ENCODE data around the gene PLEKHG4B.
"Not testable (repeated sequence)": the region's sequence is repeated elsewhere in the genome, so short reads cannot be mapped to it uniquely, and the experiment has no call there.

PLEKHG4B gene

GRCh38 chr5:157126-157715, 65.3 kb downstream of the PLEKHG4B start:
- DNase-seq, result no peak

- no peak for DNase-seq
Measured at GRCh38 chr5:157801-158200, 65.8 kb downstream of the PLEKHG4B start.

DNA sequence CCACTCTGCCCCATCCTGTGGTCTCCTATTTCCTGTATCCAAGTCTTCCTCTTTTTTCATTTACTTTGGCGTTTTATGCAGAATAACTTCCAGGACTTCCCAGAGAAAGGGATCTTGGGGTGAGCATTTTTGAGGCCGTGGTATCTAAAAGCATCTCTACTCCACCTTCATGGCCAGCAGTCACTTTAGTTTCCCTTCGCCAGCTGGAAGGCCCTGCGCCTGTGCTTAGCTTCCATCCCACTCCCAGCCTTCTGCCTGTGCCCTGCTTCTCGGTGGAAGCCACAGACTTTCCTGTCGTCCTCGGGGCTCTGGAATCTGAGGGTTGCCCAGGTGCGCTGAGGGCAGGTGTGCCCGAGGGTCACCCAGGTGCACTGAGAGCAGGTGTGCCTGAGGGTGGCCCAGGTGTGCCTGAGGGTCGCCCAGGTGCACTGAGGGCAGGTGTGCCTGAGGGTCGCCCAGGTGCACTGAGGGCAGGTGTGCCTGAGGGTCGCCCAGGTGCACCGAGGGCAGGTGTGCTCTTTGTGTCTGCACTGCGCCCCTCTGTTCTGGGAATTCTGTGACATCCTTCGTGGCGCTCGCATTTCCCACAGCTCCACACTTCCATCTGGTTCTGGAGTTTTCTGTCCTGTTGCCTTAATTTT, 67.0 kb downstream of the PLEKHG4B start:
- DNase-seq, result no peak

GRCh38 chr5:159448-160172, 67.6 kb downstream of the PLEKHG4B start:
- no peak for DNase-seq

- no peak for DNase-seq
Measured at GRCh38 chr5:160173-160510, 68.2 kb downstream of the PLEKHG4B start.

DNA sequence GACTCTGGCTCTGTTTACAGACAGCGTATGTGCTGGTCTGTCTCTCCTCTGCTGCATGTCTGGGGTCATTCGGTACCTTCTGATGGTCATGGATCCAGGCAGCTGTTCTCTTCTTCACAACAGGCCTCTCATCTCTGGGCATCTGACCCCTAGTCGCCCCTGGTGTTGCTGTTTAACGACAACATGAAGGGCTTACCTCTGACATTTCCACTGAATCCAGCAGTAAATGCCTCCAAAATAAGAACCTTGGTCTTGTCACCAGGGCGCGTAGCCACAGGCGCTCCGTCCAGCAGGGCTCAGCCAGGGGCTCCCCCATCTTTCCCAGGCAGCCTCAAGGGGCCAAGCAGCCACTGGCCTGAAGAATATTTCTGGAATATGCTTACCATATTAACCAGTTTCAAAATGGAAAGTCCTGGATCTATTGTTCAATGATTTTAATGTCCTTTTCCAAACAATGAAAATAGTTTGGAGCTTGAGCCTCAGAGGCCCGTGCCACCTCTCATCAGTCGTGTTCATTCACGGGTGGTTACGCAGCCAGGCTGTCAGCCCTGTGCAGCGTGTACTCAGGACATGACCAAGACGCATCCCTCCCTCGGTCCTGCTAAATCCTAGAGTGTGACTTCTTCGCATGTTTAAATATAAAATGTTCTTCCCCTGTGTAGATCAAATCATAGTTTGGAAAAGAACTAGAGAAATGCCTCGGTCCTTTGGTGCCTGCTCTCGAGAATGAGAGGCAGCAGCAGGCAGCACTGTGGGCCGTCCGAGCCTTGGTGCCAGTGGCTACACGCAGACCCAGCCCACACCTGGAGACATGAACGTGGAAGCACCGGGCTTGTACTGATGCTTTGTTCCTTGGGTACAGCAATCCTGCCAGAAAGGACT, 69.2 kb downstream of the PLEKHG4B start:
- DNase-seq, result no peak

DNA sequence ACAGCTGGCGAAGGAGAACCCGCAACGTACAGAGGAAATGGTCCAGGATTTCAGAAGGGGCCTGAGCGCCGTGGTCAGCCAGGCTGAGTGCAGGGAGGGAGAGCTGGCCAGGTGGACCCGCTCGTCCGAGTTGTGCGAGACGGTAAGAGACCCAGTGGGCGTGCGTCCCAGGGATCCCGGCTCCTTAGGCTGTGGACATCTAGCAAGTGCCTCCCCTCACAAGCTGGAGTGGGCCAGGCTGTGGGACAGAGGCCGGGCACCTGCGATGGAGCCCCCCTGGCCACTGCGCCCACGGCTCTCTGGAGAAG, 69.8 kb downstream of the PLEKHG4B start:
- DNase-seq, result no peak

GRCh38 chr5:162190-162564, 70.2 kb downstream of the PLEKHG4B start:
- no peak for DNase-seq

- DNase-seq, result no peak
Measured at GRCh38 chr5:162565-163337, 70.8 kb downstream of the PLEKHG4B start.

DNA sequence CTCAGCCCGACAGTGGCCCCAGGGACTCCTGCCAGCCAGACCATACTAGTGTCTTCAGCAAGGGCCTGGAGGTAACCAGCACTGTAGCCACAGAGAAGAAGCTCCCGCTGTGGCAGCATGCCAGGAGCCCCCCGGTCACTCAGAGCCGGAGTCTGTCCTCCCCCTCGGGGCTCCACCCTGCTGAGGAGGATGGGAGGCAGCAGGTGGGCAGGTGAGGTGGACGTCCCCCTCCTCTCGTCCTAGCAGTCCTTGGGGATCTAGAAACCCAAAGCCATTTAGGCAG, 71.3 kb downstream of the PLEKHG4B start:
- no peak for DNase-seq

- DNase-seq, result no peak
Measured at GRCh38 chr5:163841-164240, 71.9 kb downstream of the PLEKHG4B start.

GRCh38 chr5:164244-164643, 72.3 kb downstream of the PLEKHG4B start:
- no peak for DNase-seq

DNA sequence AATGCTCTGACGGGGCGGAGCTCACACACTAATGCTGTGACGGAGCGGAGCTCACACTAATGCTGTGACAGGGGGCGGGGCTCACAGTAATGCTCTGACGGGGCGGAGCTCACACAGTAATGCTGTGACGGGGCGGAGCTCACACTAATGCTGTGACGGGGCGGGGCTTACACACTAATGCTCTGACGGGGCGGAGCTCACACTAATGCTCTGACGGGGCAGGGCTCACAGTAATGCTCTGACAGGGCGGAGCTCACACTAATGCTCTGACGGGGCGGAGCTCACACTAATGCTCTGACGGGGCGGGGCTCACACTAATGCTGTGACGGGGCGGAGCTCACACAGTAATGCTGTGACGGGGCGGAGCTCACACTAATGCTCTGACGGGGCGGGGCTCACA, 72.8 kb downstream of the PLEKHG4B start:
- DNase-seq, result not testable (repeated sequence)

DNA sequence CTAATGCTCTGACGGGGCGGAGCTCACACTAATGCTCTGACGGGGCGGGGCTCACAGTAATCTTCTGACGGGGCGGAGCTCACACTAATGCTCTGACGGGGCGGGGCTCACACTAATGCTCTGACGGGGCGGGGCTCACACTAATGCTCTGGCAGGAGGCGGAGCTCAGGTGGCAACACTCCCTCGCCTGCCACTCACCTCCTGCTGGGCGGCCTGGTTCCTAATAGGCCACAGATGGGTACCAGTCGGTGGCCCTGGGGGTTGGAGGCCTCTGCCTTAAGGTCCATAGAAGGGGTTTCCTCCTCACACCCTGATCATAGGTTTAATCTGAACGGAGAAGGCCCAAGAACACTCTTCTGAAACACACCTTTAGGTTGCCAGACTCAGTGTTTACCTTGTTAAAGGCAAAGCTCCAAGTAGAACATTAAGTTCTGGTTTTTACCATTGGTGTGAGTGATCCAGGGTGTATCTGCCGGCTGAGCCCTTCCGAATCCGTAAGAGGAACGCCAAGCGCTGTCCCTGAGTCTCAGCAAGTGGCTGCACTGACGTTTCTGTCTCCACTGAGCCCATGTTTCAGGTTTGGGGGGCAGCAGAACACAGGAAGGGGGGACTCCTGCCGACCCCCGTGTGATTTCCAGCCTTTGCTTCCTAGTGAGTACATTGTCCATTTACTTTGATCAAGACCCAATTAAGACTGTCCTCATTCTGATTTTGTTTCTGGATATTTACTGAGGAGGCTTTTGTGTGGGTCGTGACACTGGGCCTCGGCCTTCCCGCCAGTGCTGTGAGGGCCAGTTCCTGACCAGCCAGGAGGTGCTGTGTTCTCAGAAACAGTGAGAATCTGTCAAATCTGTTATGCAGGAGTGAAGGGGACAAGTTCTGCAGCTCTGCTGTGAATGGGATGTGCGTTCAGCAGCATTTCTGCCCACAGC, 74.7 kb downstream of the PLEKHG4B start:
- DNase-seq, result no peak

- DNase-seq, result no peak
Measured at GRCh38 chr5:167511-167910, 75.5 kb downstream of the PLEKHG4B start.

GRCh38 chr5:167982-168660, 76.2 kb downstream of the PLEKHG4B start:
- no peak for DNase-seq

- no peak for DNase-seq
Measured at GRCh38 chr5:169071-169727, 77.2 kb downstream of the PLEKHG4B start.

DNA sequence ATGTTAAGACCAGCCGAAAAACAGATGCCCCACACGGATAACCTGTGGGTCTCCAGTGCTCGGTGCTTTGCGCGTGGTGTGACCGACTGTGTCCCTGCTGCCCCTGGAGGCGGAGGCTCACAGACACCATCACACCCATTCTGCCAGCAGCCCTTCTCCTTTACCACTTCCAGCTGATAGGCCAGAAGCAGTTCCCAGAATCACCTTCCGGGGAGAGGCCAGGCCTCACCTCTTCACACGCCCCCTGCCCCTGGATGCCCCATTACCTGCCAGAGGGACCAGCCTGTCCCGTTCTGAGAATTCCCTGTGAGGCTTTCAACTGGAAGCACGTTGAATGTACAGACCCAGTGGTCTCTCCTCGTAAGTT, 77.7 kb downstream of the PLEKHG4B start:
- DNase-seq, result no peak

DNA sequence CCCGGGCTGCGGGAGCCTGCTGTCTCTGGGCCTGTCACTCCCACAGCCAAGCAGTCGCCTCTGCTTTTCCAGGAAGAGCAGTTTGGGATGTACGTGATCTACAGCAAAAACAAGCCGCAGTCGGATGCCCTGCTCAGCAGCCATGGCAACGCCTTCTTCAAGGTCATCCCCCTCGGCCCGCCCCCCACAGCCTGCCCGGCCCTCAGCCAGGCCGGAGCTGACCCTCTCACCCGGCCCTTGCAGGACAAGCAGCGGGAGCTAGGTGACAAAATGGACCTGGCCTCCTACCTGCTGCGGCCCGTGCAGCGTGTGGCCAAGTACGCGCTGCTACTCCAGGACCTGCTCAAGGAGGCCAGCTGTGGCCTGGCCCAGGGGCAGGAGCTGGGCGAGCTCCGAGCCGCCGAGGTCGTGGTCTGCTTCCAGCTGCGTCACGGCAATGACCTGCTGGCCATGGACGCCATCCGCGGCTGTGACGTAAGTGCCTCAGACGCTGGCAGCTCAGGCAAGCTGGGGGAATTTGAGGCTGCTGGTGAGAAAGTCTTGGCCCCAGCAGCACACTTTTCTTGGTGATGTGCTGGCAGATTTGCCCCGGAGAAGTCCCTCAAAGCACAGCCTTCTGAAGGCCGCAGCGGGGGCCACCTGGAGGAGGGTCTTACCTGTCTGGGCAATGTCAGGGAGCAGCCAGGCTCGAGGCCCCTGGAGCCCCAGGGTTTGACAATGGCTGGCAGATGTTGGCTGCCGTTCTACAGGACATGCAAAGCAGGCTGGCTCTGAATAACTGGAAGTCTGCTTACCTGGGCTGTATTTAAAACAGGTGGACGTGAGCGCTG, 79.2 kb downstream of the PLEKHG4B start:
- DNase-seq, result no peak

DNA sequence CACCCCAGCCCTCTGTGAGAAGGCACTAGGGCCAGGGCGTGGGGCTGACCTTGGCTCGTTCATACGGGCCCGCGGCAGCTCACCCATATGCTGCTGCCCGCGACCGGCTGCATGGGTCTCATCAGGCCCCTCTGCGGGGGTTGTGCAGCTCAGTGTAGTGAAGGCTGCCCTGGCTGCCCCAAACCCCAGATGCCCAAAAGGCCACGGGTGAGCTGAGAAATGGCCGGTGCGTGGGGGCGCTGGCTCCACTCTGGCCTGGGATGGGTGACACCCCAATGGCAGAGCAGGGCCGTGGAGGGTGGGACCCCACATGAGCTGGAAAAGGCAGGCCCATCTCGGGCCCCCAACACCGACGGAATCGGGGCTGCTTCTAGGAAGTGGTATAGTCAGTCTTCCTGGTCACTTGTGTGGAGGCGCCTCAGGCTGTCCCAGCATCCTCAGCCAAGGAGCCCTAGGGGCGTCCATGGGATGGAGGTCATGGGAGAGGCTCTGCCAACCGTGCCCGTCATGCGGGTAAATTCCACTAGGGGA, 79.9 kb downstream of the PLEKHG4B start:
- DNase-seq, result no peak

All from NCI-H1092 (cell line).